WTC11 (cell line): ENCODE results near the gene TAF10. TPM values are rescaled to one million over a fixed set of nuclear protein-coding genes. Genes with fewer than 3 reads are reported as not detected.

Experiments used
- ATAC-seq: fragments of 200-7000 bp; cut with Tn5 transposase; 2 replicates; pipeline ENCODE4 v1.10.0; 2021; ENCODE audit warnings: mild to moderate bottlenecking, moderate library complexity
- CTCF ChIA-PET: fragments of 300-600 bp; sonication (Branson Sonifier 250); formaldehyde crosslinking; loops from one replicate; lab custom pipeline; 2021; ENCODE audit warnings: antibody characterized with exemption; lab: Charles Lee
- POLR2A ChIA-PET: fragments of 350-600 bp; sonication (Branson Sonifier 250); formaldehyde crosslinking; loops from one replicate; lab custom pipeline; 2021; ENCODE audit warnings: antibody characterized with exemption; lab: Charles Lee
- DNase-seq: peaks from one replicate; pipeline ENCODE4 v3.0.0; 2021; ENCODE audit warnings: low spot score
- H3K27ac Mint-ChIP-seq: 2 replicates; pipeline ENCODE4 v1.8.0; 2021; ENCODE audit warnings: mixed read lengths
- H3K27me3 Mint-ChIP-seq: 2 replicates; pipeline ENCODE4 v1.8.0; 2021; ENCODE audit warnings: low read depth, mild to moderate bottlenecking, moderate library complexity, mixed read lengths
- H3K36me3 Mint-ChIP-seq: 2 replicates; pipeline ENCODE4 v1.8.0; 2021; ENCODE audit warnings: mixed read lengths
- H3K4me1 Mint-ChIP-seq: 2 replicates; pipeline ENCODE4 v1.8.0; 2022; ENCODE audit warnings: mixed read lengths
- H3K4me3 Mint-ChIP-seq: 2 replicates; pipeline ENCODE4 v1.8.0; 2021; ENCODE audit warnings: mild to moderate bottlenecking, moderate library complexity, mixed read lengths
- H3K9me3 Mint-ChIP-seq: 2 replicates; pipeline ENCODE4 v1.8.0; 2021; ENCODE audit warnings: mixed read lengths
- ATF1 ChIP-seq: sonication (generic); formaldehyde crosslinking; IDR thresholded peaks from 2 replicates; pipeline ENCODE4 v1.8.1; 2023; ENCODE audit warnings: mild to moderate bottlenecking, moderate library complexity, missing genetic modification reagents
- CREB1 ChIP-seq: sonication (generic); formaldehyde crosslinking; IDR thresholded peaks from 2 replicates; pipeline ENCODE4 v1.8.0; 2023; ENCODE audit warnings: mild to moderate bottlenecking, missing genetic modification reagents
- CREM ChIP-seq: sonication (generic); formaldehyde crosslinking; IDR thresholded peaks from 2 replicates; pipeline ENCODE4 v1.8.1; 2022; ENCODE audit warnings: mild to moderate bottlenecking, missing genetic modification reagents, moderate library complexity
- ETV6 ChIP-seq: sonication (generic); formaldehyde crosslinking; IDR thresholded peaks from 2 replicates; pipeline ENCODE4 v1.8.1; 2022; ENCODE audit warnings: mild to moderate bottlenecking, missing genetic modification reagents
- FOXK1 ChIP-seq: sonication (generic); formaldehyde crosslinking; IDR thresholded peaks from 2 replicates; pipeline ENCODE4 v1.8.0; 2022; ENCODE audit warnings: mild to moderate bottlenecking, moderate library complexity, missing genetic modification reagents
- GABPB1 ChIP-seq: sonication (generic); formaldehyde crosslinking; IDR thresholded peaks from 2 replicates; pipeline ENCODE4 v1.8.1; 2023; ENCODE audit warnings: mild to moderate bottlenecking, missing genetic modification reagents
- IRF2 ChIP-seq: sonication (generic); formaldehyde crosslinking; IDR thresholded peaks from 2 replicates; pipeline ENCODE4 v1.8.0; 2022; ENCODE audit warnings: low read depth, missing genetic modification reagents, borderline replicate concordance
- MYBL2 ChIP-seq: sonication (generic); formaldehyde crosslinking; IDR thresholded peaks from 2 replicates; pipeline ENCODE4 v1.8.1; 2023; ENCODE audit warnings: mild to moderate bottlenecking, moderate library complexity, missing genetic modification reagents
- OVOL2 ChIP-seq: fragments of 250-450 bp; sonication (Bioruptor Pico); IDR thresholded peaks from 2 replicates; pipeline ENCODE4 v1.9.0; 2021; ENCODE audit warnings: mild to moderate bottlenecking, borderline replicate concordance
- TEAD1 ChIP-seq: sonication (generic); formaldehyde crosslinking; IDR thresholded peaks from 2 replicates; pipeline ENCODE4 v1.8.0; 2022; ENCODE audit warnings: mild to moderate bottlenecking, missing genetic modification reagents
- ZNF396 ChIP-seq: fragments of 250-450 bp; sonication (Bioruptor Pico); IDR thresholded peaks from 2 replicates; pipeline ENCODE4 v1.8.0; 2021; ENCODE audit warnings: mild to moderate bottlenecking, moderate library complexity, borderline replicate concordance
- ZNF423 ChIP-seq: fragments of 250-450 bp; sonication (Bioruptor Pico); IDR thresholded peaks from 2 replicates; pipeline ENCODE4 v2.1.2; 2022; ENCODE audit warnings: mild to moderate bottlenecking, moderate library complexity
- total RNA-seq: library from RNA; stranded (reverse); gene quantifications from 3 replicates; pipeline ENCODE4 v1.2.3, GENCODE V29; 2021
- TF ChIP-seq, protein P1 (sequence below): sonication (generic); formaldehyde crosslinking; IDR thresholded peaks from 2 replicates; pipeline ENCODE4 v1.8.1; 2023; ENCODE audit warnings: mild to moderate bottlenecking, missing genetic modification reagents, moderate library complexity
- TF ChIP-seq, protein P2 (sequence below): sonication (generic); formaldehyde crosslinking; IDR thresholded peaks from 2 replicates; pipeline ENCODE4 v1.8.0; 2022; ENCODE audit warnings: mild to moderate bottlenecking, missing genetic modification reagents
- TF ChIP-seq, protein P3 (sequence below): fragments of 250-450 bp; sonication (Bioruptor Pico); IDR thresholded peaks from 2 replicates; pipeline ENCODE4 v1.9.0; 2021; ENCODE audit warnings: moderate library complexity, mild to moderate bottlenecking, inconsistent platforms, borderline replicate concordance
- TF ChIP-seq, protein P4 (sequence below): sonication (generic); formaldehyde crosslinking; IDR thresholded peaks from 2 replicates; pipeline ENCODE4 v1.8.1; 2023; ENCODE audit warnings: mild to moderate bottlenecking, moderate library complexity, missing genetic modification reagents
- TF ChIP-seq, protein P5 (sequence below): sonication (generic); formaldehyde crosslinking; IDR thresholded peaks from 2 replicates; pipeline ENCODE4 v1.8.0; 2022; ENCODE audit warnings: mild to moderate bottlenecking, missing genetic modification reagents
- TF ChIP-seq, protein P6 (sequence below): sonication (generic); formaldehyde crosslinking; IDR thresholded peaks from 2 replicates; pipeline ENCODE4 v1.8.1; 2022; ENCODE audit warnings: low read depth, missing genetic modification reagents, borderline replicate concordance
- TF ChIP-seq, protein P7 (sequence below): sonication (generic); formaldehyde crosslinking; IDR thresholded peaks from 2 replicates; pipeline ENCODE4 v1.8.1; 2022; ENCODE audit warnings: mild to moderate bottlenecking, missing genetic modification reagents, moderate library complexity, borderline replicate concordance
- TF ChIP-seq, protein P8 (sequence below): fragments of 250-450 bp; sonication (Bioruptor Pico); IDR thresholded peaks from 2 replicates; pipeline ENCODE4 v1.9.0; 2021; ENCODE audit warnings: mild to moderate bottlenecking

Gene TAF10
- total RNA-seq, 1 experiment from 2014 or later, result 165 TPM

DNA sequence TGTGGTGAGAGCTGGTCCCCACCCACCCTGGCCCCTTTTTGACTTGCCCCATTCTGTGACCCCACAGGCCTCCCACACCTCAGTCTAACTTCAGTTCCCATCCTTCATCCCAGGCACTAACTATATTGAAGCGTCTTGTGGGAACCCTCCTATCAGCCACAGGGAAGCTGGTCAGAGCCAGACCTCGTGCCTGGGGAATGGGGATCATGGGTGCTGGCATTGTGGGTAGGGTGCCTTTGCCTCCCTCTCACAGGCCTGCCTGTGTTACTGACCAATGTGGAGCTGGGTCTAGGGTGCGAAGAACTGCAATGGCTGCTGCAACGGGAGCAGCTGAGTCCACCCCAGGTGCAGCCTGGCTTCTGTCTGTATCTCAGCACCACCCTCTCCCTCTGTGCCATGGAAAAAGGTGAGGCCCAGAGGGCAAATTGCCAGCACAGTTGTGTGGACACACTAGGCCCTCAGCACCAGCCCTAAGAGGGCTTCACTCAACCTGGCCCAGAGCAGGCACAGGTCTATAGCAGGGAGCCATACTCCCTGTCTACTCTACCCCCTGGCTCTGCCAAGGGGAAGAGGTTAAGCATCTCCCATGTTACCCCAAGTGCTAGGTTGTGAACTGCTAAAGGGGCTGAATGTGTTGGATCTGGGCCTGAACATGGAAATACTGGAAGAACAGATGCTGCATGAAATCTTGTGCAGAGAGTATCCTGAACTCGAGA, 45.9 kb downstream of the TAF10 start:
- ATAC-seq, result no peak
- POLR2A ChIA-PET, result interaction anchor here (0.5 to 1.0 kb wide), 2 partner anchors 46 to 85 kb away, joined by 3 read pairs; partner anchors contain the start of genes ARFIP2, TAF10 and TIMM10B

DNA sequence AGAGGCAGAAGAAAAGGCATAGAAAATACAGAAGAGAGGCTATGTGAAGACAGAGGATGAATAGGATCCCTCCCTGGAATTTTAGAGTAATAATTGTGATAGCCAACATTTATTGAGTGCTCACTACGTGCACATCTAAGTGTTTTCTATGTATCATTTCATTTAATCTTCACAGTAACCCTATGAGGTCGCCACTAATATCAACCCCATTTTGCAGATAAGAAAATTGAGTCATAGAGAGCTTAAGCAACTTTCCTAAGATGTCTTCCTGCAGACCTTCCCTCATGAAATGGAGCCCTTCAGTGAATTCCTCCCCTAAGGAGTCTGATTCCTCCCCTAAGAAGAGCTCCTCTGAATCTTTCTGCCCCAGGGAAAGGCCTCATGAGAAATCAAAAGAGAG, 46.7 kb downstream of the TAF10 start:
- CTCF ChIA-PET, result interaction anchor here (2.1 kb wide), 1 partner anchor 34 kb away, joined by 12 read pairs; no protein-coding TSS in a partner anchor
- H3K9me3 Mint-ChIP-seq, result no peaks in the 10 kb centered on the region
- POLR2A ChIA-PET, result interaction anchor here (1.0 kb wide), 1 partner anchor 84 kb away, joined by 3 read pairs; the partner anchor contains the start of genes ARFIP2 and TIMM10B
- peaks cover 18% of the 10 kb centered on the region for H3K4me1 Mint-ChIP-seq
- TF ChIP-seq, protein P1, sequence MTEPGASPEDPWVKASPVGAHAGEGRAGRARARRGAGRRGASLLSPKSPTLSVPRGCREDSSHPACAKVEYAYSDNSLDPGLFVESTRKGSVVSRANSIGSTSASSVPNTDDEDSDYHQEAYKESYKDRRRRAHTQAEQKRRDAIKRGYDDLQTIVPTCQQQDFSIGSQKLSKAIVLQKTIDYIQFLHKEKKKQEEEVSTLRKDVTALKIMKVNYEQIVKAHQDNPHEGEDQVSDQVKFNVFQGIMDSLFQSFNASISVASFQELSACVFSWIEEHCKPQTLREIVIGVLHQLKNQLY (CRISPR knock-in tag), result no peak
- TF ChIP-seq CREB1 (CRISPR knock-in tag), result no peak
- no peak for TF ChIP-seq ZNF396 (CRISPR knock-in tag)
- H3K36me3 Mint-ChIP-seq, result no peaks in the 10 kb centered on the region
- no peaks in the 10 kb centered on the region for H3K27me3 Mint-ChIP-seq
- DNase-seq (no peak), ATAC-seq (no peak)
- no peak overlapping the region for H3K4me3 Mint-ChIP-seq
- no peak overlapping the region for H3K27ac Mint-ChIP-seq

More for the DNA sequence above, 45.9 kb downstream of the TAF10 start:
- H3K4me3 Mint-ChIP-seq, result no peak overlapping the region
- no peak for TF ChIP-seq CREB1 (CRISPR knock-in tag)
- H3K4me1 Mint-ChIP-seq, result peaks cover 18% of the 10 kb centered on the region
- no peaks in the 10 kb centered on the region for H3K36me3 Mint-ChIP-seq
- CTCF ChIA-PET, result interaction anchor here (2.1 kb wide), 1 partner anchor 35 kb away, joined by 12 read pairs; no protein-coding TSS in a partner anchor
- no peak for DNase-seq
- H3K27me3 Mint-ChIP-seq, result no peaks in the 10 kb centered on the region
- H3K27ac Mint-ChIP-seq, result no peak overlapping the region
- H3K9me3 Mint-ChIP-seq, result no peaks in the 10 kb centered on the region

DNA sequence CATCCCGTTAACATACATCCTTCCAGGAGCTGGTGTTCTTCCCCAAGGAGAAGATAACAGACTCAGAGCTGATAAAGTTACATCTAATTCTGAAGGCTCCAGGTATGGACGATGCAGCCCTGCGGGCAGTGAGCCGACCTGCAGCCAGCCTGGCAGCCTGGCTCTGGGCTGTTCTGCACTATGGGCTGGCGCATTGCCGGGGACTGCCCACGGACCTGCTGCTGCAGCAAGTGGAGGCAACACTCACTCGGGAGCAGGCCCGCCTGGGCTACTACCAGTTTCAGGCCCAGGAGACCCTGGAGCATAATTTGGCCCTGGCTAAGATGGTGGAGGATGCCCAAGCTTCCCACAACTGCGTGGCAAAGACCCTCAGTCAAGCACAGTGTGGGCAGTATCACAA, 48.3 kb downstream of the TAF10 start:
- Mint-ChIP-seq H3K27ac (no peak overlapping the region), H3K9me3 (no peaks in the 10 kb centered on the region), H3K36me3 (no peaks in the 10 kb centered on the region), H3K4me1 (peaks cover 15% of the 10 kb centered on the region), H3K27me3 (no peaks in the 10 kb centered on the region), H3K4me3 (no peak overlapping the region)
- no peak for DNase-seq
- ATAC-seq, result no peak
- CTCF ChIA-PET, result interaction anchor here (1.1 to 1.4 kb wide), 2 partner anchors 120 to 201 kb away, joined by 3 to 5 read pairs; no protein-coding TSS in a partner anchor
- POLR2A ChIA-PET, result no interaction called here
- TF ChIP-seq, protein P2, sequence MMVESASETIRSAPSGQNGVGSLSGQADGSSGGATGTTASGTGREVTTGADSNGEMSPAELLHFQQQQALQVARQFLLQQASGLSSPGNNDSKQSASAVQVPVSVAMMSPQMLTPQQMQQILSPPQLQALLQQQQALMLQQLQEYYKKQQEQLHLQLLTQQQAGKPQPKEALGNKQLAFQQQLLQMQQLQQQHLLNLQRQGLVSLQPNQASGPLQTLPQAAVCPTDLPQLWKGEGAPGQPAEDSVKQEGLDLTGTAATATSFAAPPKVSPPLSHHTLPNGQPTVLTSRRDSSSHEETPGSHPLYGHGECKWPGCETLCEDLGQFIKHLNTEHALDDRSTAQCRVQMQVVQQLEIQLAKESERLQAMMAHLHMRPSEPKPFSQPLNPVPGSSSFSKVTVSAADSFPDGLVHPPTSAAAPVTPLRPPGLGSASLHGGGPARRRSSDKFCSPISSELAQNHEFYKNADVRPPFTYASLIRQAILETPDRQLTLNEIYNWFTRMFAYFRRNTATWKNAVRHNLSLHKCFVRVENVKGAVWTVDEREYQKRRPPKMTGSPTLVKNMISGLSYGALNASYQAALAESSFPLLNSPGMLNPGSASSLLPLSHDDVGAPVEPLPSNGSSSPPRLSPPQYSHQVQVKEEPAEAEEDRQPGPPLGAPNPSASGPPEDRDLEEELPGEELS (CRISPR knock-in tag), result no peak
- TF ChIP-seq, protein P3, sequence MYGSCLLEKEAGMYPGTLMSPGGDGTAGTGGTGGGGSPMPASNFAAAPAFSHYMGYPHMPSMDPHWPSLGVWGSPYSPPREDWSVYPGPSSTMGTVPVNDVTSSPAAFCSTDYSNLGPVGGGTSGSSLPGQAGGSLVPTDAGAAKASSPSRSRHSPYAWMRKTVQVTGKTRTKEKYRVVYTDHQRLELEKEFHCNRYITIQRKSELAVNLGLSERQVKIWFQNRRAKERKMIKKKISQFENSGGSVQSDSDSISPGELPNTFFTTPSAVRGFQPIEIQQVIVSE (CRISPR knock-in tag), result no peak
- TF ChIP-seq FOXK1 (CRISPR knock-in tag) (no peak), TEAD1 (CRISPR knock-in tag) (no peak), IRF2 (no peak), MYBL2 (CRISPR knock-in tag) (no peak), ATF1 (CRISPR knock-in tag) (no peak), GABPB1 (CRISPR knock-in tag) (no peak), ETV6 (CRISPR knock-in tag) (no peak), OVOL2 (CRISPR knock-in tag) (no peak), ZNF396 (CRISPR knock-in tag) (no peak), ZNF423 (no peak), CREM (no peak)
- TF ChIP-seq, protein P4, sequence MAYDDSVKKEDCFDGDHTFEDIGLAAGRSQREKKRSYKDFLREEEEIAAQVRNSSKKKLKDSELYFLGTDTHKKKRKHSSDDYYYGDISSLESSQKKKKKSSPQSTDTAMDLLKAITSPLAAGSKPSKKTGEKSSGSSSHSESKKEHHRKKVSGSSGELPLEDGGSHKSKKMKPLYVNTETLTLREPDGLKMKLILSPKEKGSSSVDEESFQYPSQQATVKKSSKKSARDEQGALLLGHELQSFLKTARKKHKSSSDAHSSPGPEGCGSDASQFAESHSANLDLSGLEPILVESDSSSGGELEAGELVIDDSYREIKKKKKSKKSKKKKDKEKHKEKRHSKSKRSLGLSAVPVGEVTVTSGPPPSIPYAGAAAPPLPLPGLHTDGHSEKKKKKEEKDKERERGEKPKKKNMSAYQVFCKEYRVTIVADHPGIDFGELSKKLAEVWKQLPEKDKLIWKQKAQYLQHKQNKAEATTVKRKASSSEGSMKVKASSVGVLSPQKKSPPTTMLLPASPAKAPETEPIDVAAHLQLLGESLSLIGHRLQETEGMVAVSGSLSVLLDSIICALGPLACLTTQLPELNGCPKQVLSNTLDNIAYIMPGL (CRISPR knock-in tag), result no peak
- TF ChIP-seq, protein P5, sequence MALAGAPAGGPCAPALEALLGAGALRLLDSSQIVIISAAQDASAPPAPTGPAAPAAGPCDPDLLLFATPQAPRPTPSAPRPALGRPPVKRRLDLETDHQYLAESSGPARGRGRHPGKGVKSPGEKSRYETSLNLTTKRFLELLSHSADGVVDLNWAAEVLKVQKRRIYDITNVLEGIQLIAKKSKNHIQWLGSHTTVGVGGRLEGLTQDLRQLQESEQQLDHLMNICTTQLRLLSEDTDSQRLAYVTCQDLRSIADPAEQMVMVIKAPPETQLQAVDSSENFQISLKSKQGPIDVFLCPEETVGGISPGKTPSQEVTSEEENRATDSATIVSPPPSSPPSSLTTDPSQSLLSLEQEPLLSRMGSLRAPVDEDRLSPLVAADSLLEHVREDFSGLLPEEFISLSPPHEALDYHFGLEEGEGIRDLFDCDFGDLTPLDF, result no peak
- TF ChIP-seq, protein P6, sequence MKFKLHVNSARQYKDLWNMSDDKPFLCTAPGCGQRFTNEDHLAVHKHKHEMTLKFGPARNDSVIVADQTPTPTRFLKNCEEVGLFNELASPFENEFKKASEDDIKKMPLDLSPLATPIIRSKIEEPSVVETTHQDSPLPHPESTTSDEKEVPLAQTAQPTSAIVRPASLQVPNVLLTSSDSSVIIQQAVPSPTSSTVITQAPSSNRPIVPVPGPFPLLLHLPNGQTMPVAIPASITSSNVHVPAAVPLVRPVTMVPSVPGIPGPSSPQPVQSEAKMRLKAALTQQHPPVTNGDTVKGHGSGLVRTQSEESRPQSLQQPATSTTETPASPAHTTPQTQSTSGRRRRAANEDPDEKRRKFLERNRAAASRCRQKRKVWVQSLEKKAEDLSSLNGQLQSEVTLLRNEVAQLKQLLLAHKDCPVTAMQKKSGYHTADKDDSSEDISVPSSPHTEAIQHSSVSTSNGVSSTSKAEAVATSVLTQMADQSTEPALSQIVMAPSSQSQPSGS (CRISPR knock-in tag), result no peak
- TF ChIP-seq, protein P7, sequence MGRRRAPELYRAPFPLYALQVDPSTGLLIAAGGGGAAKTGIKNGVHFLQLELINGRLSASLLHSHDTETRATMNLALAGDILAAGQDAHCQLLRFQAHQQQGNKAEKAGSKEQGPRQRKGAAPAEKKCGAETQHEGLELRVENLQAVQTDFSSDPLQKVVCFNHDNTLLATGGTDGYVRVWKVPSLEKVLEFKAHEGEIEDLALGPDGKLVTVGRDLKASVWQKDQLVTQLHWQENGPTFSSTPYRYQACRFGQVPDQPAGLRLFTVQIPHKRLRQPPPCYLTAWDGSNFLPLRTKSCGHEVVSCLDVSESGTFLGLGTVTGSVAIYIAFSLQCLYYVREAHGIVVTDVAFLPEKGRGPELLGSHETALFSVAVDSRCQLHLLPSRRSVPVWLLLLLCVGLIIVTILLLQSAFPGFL (CRISPR knock-in tag), result no peak
- TF ChIP-seq, protein P8, sequence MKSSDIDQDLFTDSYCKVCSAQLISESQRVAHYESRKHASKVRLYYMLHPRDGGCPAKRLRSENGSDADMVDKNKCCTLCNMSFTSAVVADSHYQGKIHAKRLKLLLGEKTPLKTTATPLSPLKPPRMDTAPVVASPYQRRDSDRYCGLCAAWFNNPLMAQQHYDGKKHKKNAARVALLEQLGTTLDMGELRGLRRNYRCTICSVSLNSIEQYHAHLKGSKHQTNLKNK (CRISPR knock-in tag), result no peak
